Lower lobe of right lung (tissue), 2 donors: ENCODE data around the gene ITGA11. TPM values are rescaled to one million over a fixed set of nuclear protein-coding genes. Genes with fewer than 3 reads are reported as not detected.

ENCODE experiments used
- ATAC-seq, 2 donors: fragments of 200-7000 bp; cut with Tn5 transposase; one replicate each; pipeline ENCODE4 v1.9.1; 2020 to 2022; ENCODE audit warnings: mild to moderate bottlenecking in 2 of 2, moderate library complexity in 2 of 2
- DNase-seq: peaks from one replicate; pipeline ENCODE4 v3.0.0-alpha.2; 2020
- H3K27ac ChIP-seq: fragments of 200-600 bp; one replicate; pipeline ENCODE4 v1.8.0; 2022
- H3K27me3 ChIP-seq: fragments of 200-600 bp; one replicate; pipeline ENCODE4 v1.8.0; 2022; ENCODE audit warnings: low read depth
- H3K36me3 ChIP-seq: fragments of 200-600 bp; one replicate; pipeline ENCODE4 v1.8.0; 2022; ENCODE audit warnings: mild to moderate bottlenecking
- H3K4me1 ChIP-seq: fragments of 200-600 bp; one replicate; pipeline ENCODE4 v1.8.0; 2022
- H3K4me3 ChIP-seq: fragments of 200-600 bp; one replicate; pipeline ENCODE4 v1.8.0; 2022; ENCODE audit warnings: mild to moderate bottlenecking
- H3K9me3 ChIP-seq: fragments of 200-600 bp; one replicate; pipeline ENCODE4 v1.8.0; 2022
- CTCF ChIP-seq: fragments of 200-600 bp; IDR thresholded peaks from one replicate; pipeline ENCODE4 v1.8.0; 2022; ENCODE audit warnings: antibody characterized with exemption, mild to moderate bottlenecking
- intact Hi-C: fragments of 100-400 bp; cut with DNase I; formaldehyde crosslinking; loops from one replicate; pipeline ENCODE4 v1.11.0; 2022
- total RNA-seq: library from RNA; stranded (reverse); fragmentation: NEBNext Ultra II Directional; extraction: Animal tissue kit (Norgen Biotek cat#: 25700); gene quantifications from one replicate; pipeline ENCODE4 v1.2.1, GENCODE V29; 2021
- donor health status: DM: no; HTN: yes; CAD: no; lungs with severe emphysema.

Gene ITGA11
- total RNA-seq, 1 donor from 2014 or later: 2.7 TPM

- Histone ChIP-seq H3K9me3 (peaks cover 4% of the 10 kb centered on the region), H3K27me3 (no peaks in the 10 kb centered on the region), H3K4me1 (peaks cover 9% of the 10 kb centered on the region), H3K36me3 (no peaks in the 10 kb centered on the region), H3K4me3 (no peak overlapping the region), H3K27ac (no peak overlapping the region)
- TF ChIP-seq CTCF: no peak
- intact Hi-C loops: no loop called here
- no peak for ATAC-seq
- no peak for DNase-seq
Observed at GRCh38 chr15:68354923-68355322, 77.0 kb downstream of the ITGA11 start.

- Histone ChIP-seq H3K4me1 (peaks cover 9% of the 10 kb centered on the region), H3K4me3 (no peak overlapping the region), H3K36me3 (no peaks in the 10 kb centered on the region), H3K27me3 (no peaks in the 10 kb centered on the region), H3K9me3 (peaks cover 4% of the 10 kb centered on the region), H3K27ac (no peak overlapping the region)
- intact Hi-C loops: no loop called here
- no peak for TF ChIP-seq CTCF
- no peak for DNase-seq
- no peak for ATAC-seq
Observed at GRCh38 chr15:68354268-68354667, 77.7 kb downstream of the ITGA11 start.

GRCh38 chr15:68353421-68354135 lies 78.4 kb downstream of the ITGA11 start:
- intact Hi-C loops: no loop called here
- no peak for ATAC-seq
- H3K36me3 ChIP-seq: no peaks in the 10 kb centered on the region
- H3K27me3 ChIP-seq: no peaks in the 10 kb centered on the region
- TF ChIP-seq CTCF: no peak
- DNase-seq: no peak
- no peak overlapping the region for H3K27ac ChIP-seq
- H3K9me3 ChIP-seq: peaks cover 4% of the 10 kb centered on the region
- no peak overlapping the region for H3K4me3 ChIP-seq
- H3K4me1 ChIP-seq: peaks cover 9% of the 10 kb centered on the region

GRCh38 chr15:68352401-68353062 lies 79.4 kb downstream of the ITGA11 start:
- ATAC-seq (peak in 1 of 2 donors; percentile 63), DNase-seq (no peak)
- intact Hi-C loops: no loop called here
- Histone ChIP-seq H3K4me3 (no peak overlapping the region), H3K4me1 (peaks cover 9% of the 10 kb centered on the region), H3K36me3 (no peaks in the 10 kb centered on the region), H3K27ac (peak overlapping the region; percentile 37), H3K9me3 (peaks cover 4% of the 10 kb centered on the region), H3K27me3 (no peaks in the 10 kb centered on the region)
- no peak for TF ChIP-seq CTCF

GRCh38 chr15:68349151-68349550 lies 82.8 kb downstream of the ITGA11 start:
- no peak for ATAC-seq
- DNase-seq: no peak
- Histone ChIP-seq H3K27me3 (no peaks in the 10 kb centered on the region), H3K9me3 (no peaks in the 10 kb centered on the region), H3K4me3 (no peak overlapping the region), H3K4me1 (peaks cover 9% of the 10 kb centered on the region), H3K36me3 (no peaks in the 10 kb centered on the region), H3K27ac (no peak overlapping the region)
- intact Hi-C loops: no loop called here
- no peak for TF ChIP-seq CTCF
